Panc1 (cell line): ENCODE data around the gene FCHSD1. TPM values are rescaled to one million over a fixed set of nuclear protein-coding genes. Genes with fewer than 3 reads are reported as not detected.
A peak's percentile ranks its signal among the peaks of the same experiment; 100 is the strongest.

Experiments used
- ATAC-seq: fragments of 200-7000 bp; cut with Tn5 transposase; 2 replicates; pipeline ENCODE4 v1.9.1; 2020; ENCODE audit warnings: mild to moderate bottlenecking, moderate library complexity
- BruUV-seq: library from RNA; stranded (reverse); fragments of 400-500 nt; replicated peaks from 2 replicates; lab custom pipeline; 2021; lab: Mats Ljungman, UMichigan
- CTCF ChIA-PET: fragments of 300-600 bp; sonication (Branson Sonifier 250); formaldehyde crosslinking; loops from one replicate; lab custom pipeline; 2022; ENCODE audit warnings: antibody characterized with exemption; lab: Charles Lee
- POLR2A ChIA-PET: fragments of 300-600 bp; sonication (Branson Sonifier 250); formaldehyde crosslinking; loops from one replicate; lab custom pipeline; 2022; ENCODE audit warnings: antibody characterized with exemption; lab: Charles Lee
- DNase-seq: peaks from one replicate; pipeline ENCODE4 v3.0.0-alpha.2; 2010; ENCODE audit warnings: low read depth, low spot score
- H3K27ac ChIP-seq: 2 replicates; pipeline ENCODE4 v1.5.1; 2011; ENCODE audit warnings: mild to moderate bottlenecking, low read length, inconsistent platforms
- H3K27me3 ChIP-seq: fragments of 200-500 bp; sonication (Bioruptor generic); 2 replicates; pipeline ENCODE4 v1.6.0; 2014; ENCODE audit warnings: low read length, inconsistent platforms; ENCODE audit not compliant: control insufficient read depth, insufficient read depth
- H3K36me3 ChIP-seq: fragments of 200-500 bp; sonication (Bioruptor generic); 2 replicates; pipeline ENCODE4 v1.5.1; 2014; ENCODE audit warnings: inconsistent platforms, mild to moderate bottlenecking, low read length, moderate library complexity; ENCODE audit not compliant: control insufficient read depth, insufficient read depth
- H3K4me1 ChIP-seq: 2 replicates; pipeline ENCODE4 v1.5.1; 2011; ENCODE audit warnings: inconsistent platforms, mild to moderate bottlenecking, low read length, moderate library complexity; ENCODE audit not compliant: control insufficient read depth, insufficient read depth
- H3K4me3 ChIP-seq, 2 experiments: 2 replicates each; pipeline ENCODE4 v1.5.1; 2011 to 2012; ENCODE audit warnings: low read depth in 2 of 2, low read length in 2 of 2, mild to moderate bottlenecking in 2 of 2, inconsistent platforms in 1 of 2, moderate library complexity in 1 of 2
- H3K9me3 ChIP-seq: fragments of 200-500 bp; sonication (Bioruptor generic); 2 replicates; pipeline ENCODE4 v1.5.1; 2014; ENCODE audit warnings: low read depth, mild to moderate bottlenecking, inconsistent platforms, low read length, moderate library complexity; ENCODE audit not compliant: control insufficient read depth, insufficient read depth
- POLR2AphosphoS5 ChIP-seq: IDR thresholded peaks from 2 replicates; pipeline ENCODE4 v1.6.1; 2012; ENCODE audit warnings: mild to moderate bottlenecking, low read depth, low read length, moderate library complexity
- SIN3A ChIP-seq: IDR thresholded peaks from 2 replicates; pipeline ENCODE4 v1.6.1; 2012; ENCODE audit warnings: low read depth, mild to moderate bottlenecking, low read length, moderate library complexity, borderline replicate concordance; ENCODE audit not compliant: insufficient read depth
- TCF7L2 ChIP-seq: IDR thresholded peaks from 2 replicates; pipeline ENCODE4 v1.6.1; 2011; ENCODE audit warnings: mild to moderate bottlenecking, low read depth, low read length, inconsistent platforms
- in situ Hi-C: cut with HindIII; loops from 2 replicates; pipeline ENCODE4 v1.10.0; 2016; ENCODE audit warnings: low sequenced_read_pairs, low pct_unique_long_range_greater_than_20kb
- intact Hi-C: fragments of 100-400 bp; cut with micrococcal nuclease; formaldehyde crosslinking; loops from one replicate; pipeline ENCODE4 v1.10.0; 2022; ENCODE audit not compliant: unreplicated experiment
- total RNA-seq: library from RNA; stranded (reverse); gene quantifications from one replicate; pipeline ENCODE4 v1.2.1, GENCODE V29; 2021; ENCODE audit not compliant: unreplicated experiment
- TF ChIP-seq, protein P1 (sequence below): fragments of 450-650 bp; IDR thresholded peaks from 2 replicates; pipeline ENCODE4 v1.5.1; 2017; ENCODE audit warnings: mild to moderate bottlenecking
- TF ChIP-seq, protein P2 (sequence below), 2 experiments: IDR thresholded peaks; 2 replicates each; pipeline ENCODE4 v1.6.1; 2011 to 2012; ENCODE audit warnings: low read depth in 2 of 2, control low read depth in 1 of 2, low read length in 1 of 2, mild to moderate bottlenecking in 1 of 2, moderate library complexity in 1 of 2; ENCODE audit not compliant: insufficient read depth in 1 of 2

Gene FCHSD1
- total RNA-seq, 1 experiment from 2014 or later: 32.8 TPM

DNA sequence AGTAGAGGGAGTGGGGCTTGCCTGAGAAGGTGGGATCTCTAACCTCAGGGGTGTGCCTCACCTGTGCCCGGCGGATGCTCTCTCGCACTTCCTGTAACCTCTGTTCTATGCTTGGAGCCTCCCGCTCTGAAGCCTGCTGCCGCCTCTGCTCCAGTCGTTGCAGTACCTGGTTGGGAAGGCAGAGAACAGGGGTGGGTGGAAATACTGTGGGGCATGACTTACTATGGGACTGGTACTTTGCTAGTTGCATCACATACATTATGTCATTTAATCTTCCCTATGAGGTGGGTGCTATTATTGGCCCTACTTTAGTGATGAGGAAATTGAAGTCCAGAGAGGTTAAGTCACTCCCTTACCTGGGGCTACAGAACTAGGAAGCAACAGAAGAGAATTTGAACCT is 5.2 kb downstream of the FCHSD1 start:
- intact Hi-C loops: no loop called here
- no peak overlapping the region for H3K4me3 ChIP-seq
- ChIA-PET CTCF (no interaction called here), POLR2A (no interaction called here)
- H3K27ac ChIP-seq: no peak overlapping the region
- peaks cover 8% of the 10 kb centered on the region for H3K4me1 ChIP-seq
- no peaks in the 10 kb centered on the region for H3K27me3 ChIP-seq
- H3K9me3 ChIP-seq: no peaks in the 10 kb centered on the region
- no TSS peak for BruUV-seq
- no peak for TF ChIP-seq TCF7L2
- TF ChIP-seq, protein P1, sequence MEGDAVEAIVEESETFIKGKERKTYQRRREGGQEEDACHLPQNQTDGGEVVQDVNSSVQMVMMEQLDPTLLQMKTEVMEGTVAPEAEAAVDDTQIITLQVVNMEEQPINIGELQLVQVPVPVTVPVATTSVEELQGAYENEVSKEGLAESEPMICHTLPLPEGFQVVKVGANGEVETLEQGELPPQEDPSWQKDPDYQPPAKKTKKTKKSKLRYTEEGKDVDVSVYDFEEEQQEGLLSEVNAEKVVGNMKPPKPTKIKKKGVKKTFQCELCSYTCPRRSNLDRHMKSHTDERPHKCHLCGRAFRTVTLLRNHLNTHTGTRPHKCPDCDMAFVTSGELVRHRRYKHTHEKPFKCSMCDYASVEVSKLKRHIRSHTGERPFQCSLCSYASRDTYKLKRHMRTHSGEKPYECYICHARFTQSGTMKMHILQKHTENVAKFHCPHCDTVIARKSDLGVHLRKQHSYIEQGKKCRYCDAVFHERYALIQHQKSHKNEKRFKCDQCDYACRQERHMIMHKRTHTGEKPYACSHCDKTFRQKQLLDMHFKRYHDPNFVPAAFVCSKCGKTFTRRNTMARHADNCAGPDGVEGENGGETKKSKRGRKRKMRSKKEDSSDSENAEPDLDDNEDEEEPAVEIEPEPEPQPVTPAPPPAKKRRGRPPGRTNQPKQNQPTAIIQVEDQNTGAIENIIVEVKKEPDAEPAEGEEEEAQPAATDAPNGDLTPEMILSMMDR: no peak
- TF ChIP-seq, protein P2, sequence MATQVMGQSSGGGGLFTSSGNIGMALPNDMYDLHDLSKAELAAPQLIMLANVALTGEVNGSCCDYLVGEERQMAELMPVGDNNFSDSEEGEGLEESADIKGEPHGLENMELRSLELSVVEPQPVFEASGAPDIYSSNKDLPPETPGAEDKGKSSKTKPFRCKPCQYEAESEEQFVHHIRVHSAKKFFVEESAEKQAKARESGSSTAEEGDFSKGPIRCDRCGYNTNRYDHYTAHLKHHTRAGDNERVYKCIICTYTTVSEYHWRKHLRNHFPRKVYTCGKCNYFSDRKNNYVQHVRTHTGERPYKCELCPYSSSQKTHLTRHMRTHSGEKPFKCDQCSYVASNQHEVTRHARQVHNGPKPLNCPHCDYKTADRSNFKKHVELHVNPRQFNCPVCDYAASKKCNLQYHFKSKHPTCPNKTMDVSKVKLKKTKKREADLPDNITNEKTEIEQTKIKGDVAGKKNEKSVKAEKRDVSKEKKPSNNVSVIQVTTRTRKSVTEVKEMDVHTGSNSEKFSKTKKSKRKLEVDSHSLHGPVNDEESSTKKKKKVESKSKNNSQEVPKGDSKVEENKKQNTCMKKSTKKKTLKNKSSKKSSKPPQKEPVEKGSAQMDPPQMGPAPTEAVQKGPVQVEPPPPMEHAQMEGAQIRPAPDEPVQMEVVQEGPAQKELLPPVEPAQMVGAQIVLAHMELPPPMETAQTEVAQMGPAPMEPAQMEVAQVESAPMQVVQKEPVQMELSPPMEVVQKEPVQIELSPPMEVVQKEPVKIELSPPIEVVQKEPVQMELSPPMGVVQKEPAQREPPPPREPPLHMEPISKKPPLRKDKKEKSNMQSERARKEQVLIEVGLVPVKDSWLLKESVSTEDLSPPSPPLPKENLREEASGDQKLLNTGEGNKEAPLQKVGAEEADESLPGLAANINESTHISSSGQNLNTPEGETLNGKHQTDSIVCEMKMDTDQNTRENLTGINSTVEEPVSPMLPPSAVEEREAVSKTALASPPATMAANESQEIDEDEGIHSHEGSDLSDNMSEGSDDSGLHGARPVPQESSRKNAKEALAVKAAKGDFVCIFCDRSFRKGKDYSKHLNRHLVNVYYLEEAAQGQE (IDR thresholded peaks at IDR 0.05; ENCODE audit: insufficient read depth in 1 of 2, low read depth in 2 of 2, low read length in 1 of 2): no peak
- no peak for TF ChIP-seq POLR2AphosphoS5
- no peak for TF ChIP-seq SIN3A
- in situ Hi-C loops: no loop called here
- H3K36me3 ChIP-seq: no peaks in the 10 kb centered on the region
- no peak for ATAC-seq
- DNase-seq: no peak

DNA sequence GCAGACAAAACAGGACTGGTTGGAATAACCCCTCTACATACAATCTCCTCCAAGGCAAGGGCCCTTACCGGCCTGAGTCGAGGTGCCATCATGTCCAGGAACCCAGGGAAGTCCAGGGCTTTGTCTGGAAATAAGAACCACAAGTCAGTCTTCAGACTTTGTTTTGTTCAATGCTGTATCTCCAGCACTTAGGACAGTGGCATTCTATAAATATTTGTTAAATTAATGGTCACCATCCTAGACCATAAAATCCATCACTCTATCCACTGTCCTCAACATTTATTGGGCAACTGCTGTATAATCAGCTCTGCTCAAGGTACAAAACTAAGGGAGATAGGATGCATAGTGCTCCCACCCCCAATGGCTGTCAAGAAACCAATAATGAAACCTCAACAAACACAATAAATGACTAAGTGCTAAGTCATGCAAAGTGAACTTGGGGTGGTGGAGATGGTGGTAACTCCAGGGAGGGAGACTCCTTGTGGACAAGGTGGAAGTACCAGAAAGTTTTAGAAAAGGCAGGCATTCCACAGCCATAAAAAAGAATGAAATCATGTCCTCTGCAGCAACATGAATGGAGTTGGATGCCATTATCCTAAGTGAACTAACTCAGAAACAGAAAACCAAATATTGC is 9.5 kb downstream of the FCHSD1 start:
- Histone ChIP-seq H3K4me1 (peaks cover 8% of the 10 kb centered on the region), H3K4me3 (no peak overlapping the region), H3K36me3 (no peaks in the 10 kb centered on the region; the same call in 1 of the 2 replicates), H3K27me3 (no peaks in the 10 kb centered on the region), H3K27ac (no peak overlapping the region), H3K9me3 (no peaks in the 10 kb centered on the region)
- CTCF ChIA-PET: no interaction called here
- intact Hi-C loops: no loop called here
- ATAC-seq: peak; percentile 62
- in situ Hi-C loops: no loop called here
- TF ChIP-seq SIN3A (no peak), POLR2AphosphoS5 (no peak; the same call in 1 of the 2 replicates), TCF7L2 (no peak)
- TF ChIP-seq, protein P2 (IDR thresholded peaks at IDR 0.05; ENCODE audit: insufficient read depth in 1 of 2, low read depth in 2 of 2, low read length in 1 of 2): peak in 1 of 2 experiments; percentile 52; a peak in 1 of 4 replicates
- TF ChIP-seq, protein P1: peak; percentile 54; the same call in 1 of the 2 replicates
- BruUV-seq: no TSS peak
- POLR2A ChIA-PET: interaction anchor here (1.1 kb wide), 1 partner anchor 28 kb away, joined by 3 read pairs; no protein-coding TSS in a partner anchor
- no peak for DNase-seq
